BLaER1 (cell line): Measurements from ENCODE around the gene MAMDC2.
"Not testable (repeated sequence)": the region's sequence is repeated elsewhere in the genome, so short reads cannot be mapped to it uniquely, and the experiment has no call there.

Experiments used
- H3K27ac ChIP-seq: shearing (Covaris generic); formaldehyde crosslinking; 2 replicates; pipeline ENCODE4 v1.8.1; 2022
- H3K27me3 ChIP-seq: shearing (Covaris generic); formaldehyde crosslinking; 2 replicates; pipeline ENCODE4 v1.8.1; 2022
- H3K36me3 ChIP-seq: shearing (Covaris generic); formaldehyde crosslinking; 2 replicates; pipeline ENCODE4 v1.8.1; 2022
- H3K4me1 ChIP-seq: shearing (Covaris generic); formaldehyde crosslinking; 2 replicates; pipeline ENCODE4 v1.8.1; 2022
- H3K4me2 ChIP-seq: shearing (Covaris generic); formaldehyde crosslinking; 2 replicates; pipeline ENCODE4 v1.8.1; 2022
- H3K4me3 ChIP-seq: shearing (Covaris generic); formaldehyde crosslinking; 2 replicates; pipeline ENCODE4 v1.8.1; 2022
- H3K9ac ChIP-seq: shearing (Covaris generic); formaldehyde crosslinking; 2 replicates; pipeline ENCODE4 v1.8.1; 2022
- H3K9me3 ChIP-seq: shearing (Covaris generic); formaldehyde crosslinking; 2 replicates; pipeline ENCODE4 v1.8.1; 2022
- H4K20me1 ChIP-seq: shearing (Covaris generic); formaldehyde crosslinking; 2 replicates; pipeline ENCODE4 v1.8.1; 2022
- Cebpa-rat ChIP-seq: shearing (Covaris generic); IDR thresholded peaks from 2 replicates; pipeline ENCODE4 v1.8.1; 2022

The MAMDC2 gene

GRCh38 chr9:70165006-70165602 lies 121.5 kb downstream of the MAMDC2 start:
- no peak overlapping the region for H3K4me3 ChIP-seq
- TF ChIP-seq Cebpa-rat, result no peak
- no peaks in the 10 kb centered on the region for H4K20me1 ChIP-seq
- H3K9me3 ChIP-seq, result no peaks in the 10 kb centered on the region
- no peaks in the 10 kb centered on the region for H3K27me3 ChIP-seq
- no peaks in the 10 kb centered on the region for H3K36me3 ChIP-seq
- no peak overlapping the region for H3K9ac ChIP-seq
- H3K4me2 ChIP-seq, result no peak overlapping the region
- no peak overlapping the region for H3K27ac ChIP-seq
- no peaks in the 10 kb centered on the region for H3K4me1 ChIP-seq

GRCh38 chr9:70168521-70168920 lies 124.9 kb downstream of the MAMDC2 start:
- H3K36me3 ChIP-seq, result no peaks in the 10 kb centered on the region
- H3K4me2 ChIP-seq, result no peak overlapping the region
- H3K9ac ChIP-seq, result no peak overlapping the region
- no peak overlapping the region for H3K27ac ChIP-seq
- H3K4me3 ChIP-seq, result no peak overlapping the region
- no peaks in the 10 kb centered on the region for H3K4me1 ChIP-seq
- no peaks in the 10 kb centered on the region for H3K27me3 ChIP-seq
- no peak for TF ChIP-seq Cebpa-rat
- no peaks in the 10 kb centered on the region for H3K9me3 ChIP-seq
- H4K20me1 ChIP-seq, result no peaks in the 10 kb centered on the region

- TF ChIP-seq Cebpa-rat, result no peak
- Histone ChIP-seq H3K36me3 (no peaks in the 10 kb centered on the region), H3K4me2 (no peak overlapping the region), H3K27me3 (no peaks in the 10 kb centered on the region), H4K20me1 (no peaks in the 10 kb centered on the region), H3K4me3 (no peak overlapping the region), H3K9ac (no peak overlapping the region), H3K27ac (no peak overlapping the region), H3K4me1 (no peaks in the 10 kb centered on the region), H3K9me3 (no peaks in the 10 kb centered on the region)
These were observed 125.6 kb downstream of the MAMDC2 start for GRCh38 chr9:70169222-70169621.

GRCh38 chr9:70170151-70170790 lies 126.6 kb downstream of the MAMDC2 start:
- Histone ChIP-seq H3K9me3 (no peaks in the 10 kb centered on the region), H3K27ac (no peak overlapping the region), H3K4me3 (no peak overlapping the region), H3K36me3 (no peaks in the 10 kb centered on the region), H3K4me1 (no peaks in the 10 kb centered on the region), H3K4me2 (no peak overlapping the region), H3K27me3 (no peaks in the 10 kb centered on the region), H4K20me1 (no peaks in the 10 kb centered on the region), H3K9ac (no peak overlapping the region)
- TF ChIP-seq Cebpa-rat, result no peak

- no peaks in the 10 kb centered on the region for H3K36me3 ChIP-seq
- no peak overlapping the region for H3K4me2 ChIP-seq
- no peak overlapping the region for H3K27ac ChIP-seq
- H3K4me1 ChIP-seq, result no peaks in the 10 kb centered on the region
- TF ChIP-seq Cebpa-rat, result no peak
- H3K27me3 ChIP-seq, result no peaks in the 10 kb centered on the region
- H4K20me1 ChIP-seq, result no peaks in the 10 kb centered on the region
- no peaks in the 10 kb centered on the region for H3K9me3 ChIP-seq
- no peak overlapping the region for H3K4me3 ChIP-seq
- no peak overlapping the region for H3K9ac ChIP-seq
These were observed 128.9 kb downstream of the MAMDC2 start for GRCh38 chr9:70172532-70172931.

GRCh38 chr9:70177121-70177520 lies 133.5 kb downstream of the MAMDC2 start:
- H3K4me1 ChIP-seq, result no peaks in the 10 kb centered on the region
- TF ChIP-seq Cebpa-rat, result no peak

GRCh38 chr9:70192707-70193106 lies 149.1 kb downstream of the MAMDC2 start:
- no peaks in the 10 kb centered on the region for H4K20me1 ChIP-seq
- H3K4me2 ChIP-seq, result no peak overlapping the region
- H3K27ac ChIP-seq, result no peak overlapping the region
- H3K27me3 ChIP-seq, result no peaks in the 10 kb centered on the region
- H3K4me3 ChIP-seq, result no peak overlapping the region
- no peaks in the 10 kb centered on the region for H3K4me1 ChIP-seq
- no peak for TF ChIP-seq Cebpa-rat
- no peaks in the 10 kb centered on the region; the same call in 1 of the 2 replicates for H3K9me3 ChIP-seq
- H3K9ac ChIP-seq, result no peak overlapping the region
- no peaks in the 10 kb centered on the region for H3K36me3 ChIP-seq

More at GRCh38 chr9:70177121-70177520, 133.5 kb downstream of the MAMDC2 start:
- Histone ChIP-seq H3K4me2 (no peak overlapping the region), H3K9ac (no peak overlapping the region), H3K4me3 (no peak overlapping the region), H3K27ac (no peak overlapping the region), H4K20me1 (no peaks in the 10 kb centered on the region), H3K27me3 (no peaks in the 10 kb centered on the region), H3K36me3 (no peaks in the 10 kb centered on the region), H3K9me3 (no peaks in the 10 kb centered on the region)

- H3K4me3 ChIP-seq, result no peak overlapping the region
- no peak for TF ChIP-seq Cebpa-rat
- no peak overlapping the region for H3K4me2 ChIP-seq
These were observed 151.8 kb downstream of the MAMDC2 start for GRCh38 chr9:70195456-70195855.

GRCh38 chr9:70197216-70198044 lies 153.8 kb downstream of the MAMDC2 start:
- H3K36me3 ChIP-seq, result no peaks in the 10 kb centered on the region
- no peaks in the 10 kb centered on the region for H4K20me1 ChIP-seq
- no peak overlapping the region for H3K9ac ChIP-seq
- TF ChIP-seq Cebpa-rat, result no peak
- H3K27ac ChIP-seq, result no peak overlapping the region
- H3K4me3 ChIP-seq, result no peak overlapping the region
- no peak overlapping the region for H3K4me2 ChIP-seq
- no peaks in the 10 kb centered on the region for H3K27me3 ChIP-seq
- no peaks in the 10 kb centered on the region for H3K9me3 ChIP-seq
- no peaks in the 10 kb centered on the region for H3K4me1 ChIP-seq

More at GRCh38 chr9:70195456-70195855, 151.8 kb downstream of the MAMDC2 start:
- H4K20me1 ChIP-seq, result no peaks in the 10 kb centered on the region
- H3K27me3 ChIP-seq, result no peaks in the 10 kb centered on the region
- H3K9me3 ChIP-seq, result no peaks in the 10 kb centered on the region
- no peak overlapping the region for H3K27ac ChIP-seq
- no peaks in the 10 kb centered on the region for H3K36me3 ChIP-seq
- no peaks in the 10 kb centered on the region for H3K4me1 ChIP-seq
- no peak overlapping the region for H3K9ac ChIP-seq

- H3K4me3 ChIP-seq, H3K9me3 ChIP-seq, H3K36me3 ChIP-seq, H3K27ac ChIP-seq, H3K9ac ChIP-seq, H3K4me2 ChIP-seq, H4K20me1 ChIP-seq, H3K27me3 ChIP-seq, H3K4me1 ChIP-seq: not testable (repeated sequence)
These were observed 161.1 kb downstream of the MAMDC2 start for GRCh38 chr9:70204743-70205142.
